Glutamatergic neuron (in vitro differentiated cells): Measurements from ENCODE around the gene C10orf143. TPM values are rescaled to one million over a fixed set of nuclear protein-coding genes. Genes with fewer than 3 reads are reported as not detected.
"Not testable (repeated sequence)": the region's sequence is repeated elsewhere in the genome, so short reads cannot be mapped to it uniquely, and the experiment has no call there.

Experiments
- DNase-seq: peaks from one replicate; pipeline ENCODE4 v3.0.0; 2022
- H3K27ac Mint-ChIP-seq: one replicate; pipeline ENCODE4 v1.8.0; 2020; ENCODE audit warnings: mild to moderate bottlenecking, mixed read lengths, inconsistent platforms; ENCODE audit not compliant: unreplicated experiment
- H3K27me3 Mint-ChIP-seq: one replicate; pipeline ENCODE4 v1.8.0; 2020; ENCODE audit warnings: mild to moderate bottlenecking, moderate library complexity, mixed read lengths, inconsistent platforms; ENCODE audit not compliant: unreplicated experiment
- H3K36me3 Mint-ChIP-seq: one replicate; pipeline ENCODE4 v1.8.0; 2020; ENCODE audit warnings: mild to moderate bottlenecking, mixed read lengths, inconsistent platforms; ENCODE audit not compliant: unreplicated experiment
- H3K4me1 Mint-ChIP-seq: one replicate; pipeline ENCODE4 v1.8.0; 2020; ENCODE audit warnings: mild to moderate bottlenecking, low read depth, mixed read lengths, inconsistent platforms; ENCODE audit not compliant: unreplicated experiment
- H3K4me3 Mint-ChIP-seq: one replicate; pipeline ENCODE4 v1.8.0; 2020; ENCODE audit warnings: mild to moderate bottlenecking, mixed read lengths, inconsistent platforms; ENCODE audit not compliant: unreplicated experiment
- H3K9me3 Mint-ChIP-seq: one replicate; pipeline ENCODE4 v1.8.0; 2020; ENCODE audit warnings: mild to moderate bottlenecking, moderate library complexity, mixed read lengths, inconsistent platforms; ENCODE audit not compliant: unreplicated experiment
- CTCF ChIP-seq: fragments of 200-600 bp; sonication (generic); IDR thresholded peaks from one replicate; pipeline ENCODE4 v1.5.0; 2021; ENCODE audit not compliant: partially characterized antibody, unreplicated experiment
- total RNA-seq: library from RNA; stranded (reverse); fragmentation: NEBNext Ultra II Directional; extraction: Animal tissue kit (Norgen Biotek cat#: 25700); gene quantifications from one replicate; pipeline ENCODE4 v1.2.1, GENCODE V29; 2021; ENCODE audit not compliant: unreplicated experiment

The C10orf143 gene
- total RNA-seq, 1 donor from 2014 or later: 0.96 TPM

- Mint-ChIP-seq H3K4me1 (peaks cover 10% of the 10 kb centered on the region), H3K9me3 (peaks cover 5% of the 10 kb centered on the region), H3K27ac (no peak overlapping the region), H3K36me3 (no peaks in the 10 kb centered on the region), H3K4me3 (peak overlapping the region; percentile 35), H3K27me3 (peaks cover 10% of the 10 kb centered on the region)
- TF ChIP-seq CTCF: no peak
- peak; percentile 42 for DNase-seq
These were observed 4.9 kb downstream of the C10orf143 start for GRCh38 chr10:130105724-130106123.

GRCh38 chr10:130099344-130099743 lies 11.3 kb downstream of the C10orf143 start:
- no peak for TF ChIP-seq CTCF
- Mint-ChIP-seq H3K4me3 (no peak overlapping the region), H3K27ac (no peak overlapping the region), H3K27me3 (no peaks in the 10 kb centered on the region), H3K4me1 (no peaks in the 10 kb centered on the region), H3K36me3 (no peaks in the 10 kb centered on the region), H3K9me3 (no peaks in the 10 kb centered on the region)
- DNase-seq: no peak

GRCh38 chr10:130090565-130090964 lies 20.1 kb downstream of the C10orf143 start:
- H3K27me3 Mint-ChIP-seq, DNase-seq, H3K36me3 Mint-ChIP-seq, H3K9me3 Mint-ChIP-seq, H3K27ac Mint-ChIP-seq, H3K4me1 Mint-ChIP-seq, H3K4me3 Mint-ChIP-seq: not testable (repeated sequence)

GRCh38 chr10:130080461-130080814 lies 30.2 kb downstream of the C10orf143 start:
- TF ChIP-seq CTCF: no peak
- DNase-seq: no peak
- Mint-ChIP-seq H3K4me3 (no peak overlapping the region), H3K36me3 (peaks cover 6% of the 10 kb centered on the region), H3K27ac (no peak overlapping the region), H3K27me3 (no peaks in the 10 kb centered on the region), H3K4me1 (no peaks in the 10 kb centered on the region), H3K9me3 (no peaks in the 10 kb centered on the region)

GRCh38 chr10:130079614-130080460 lies 30.8 kb downstream of the C10orf143 start:
- H3K27me3 Mint-ChIP-seq: no peaks in the 10 kb centered on the region
- H3K4me1 Mint-ChIP-seq: no peaks in the 10 kb centered on the region
- no peak for DNase-seq
- no peak overlapping the region for H3K27ac Mint-ChIP-seq
- no peaks in the 10 kb centered on the region for H3K9me3 Mint-ChIP-seq
- no peak for TF ChIP-seq CTCF
- peaks cover 6% of the 10 kb centered on the region for H3K36me3 Mint-ChIP-seq
- no peak overlapping the region for H3K4me3 Mint-ChIP-seq
